Smooth muscle cell of the umbilical artery (primary cell): ENCODE data around the gene DQX1. TPM values are rescaled to one million over a fixed set of nuclear protein-coding genes. Genes with fewer than 3 reads are reported as not detected.

Source experiments
- total RNA-seq: library from RNA; depleted of rRNA; stranded (reverse); fragments of >200 nt; gene quantifications from 2 replicates; pipeline ENCODE4 v1.2.3, GENCODE V29; 2014

The DQX1 gene
- total RNA-seq: 0.32 TPM in 1 of 2 replicates, not detected in the other

GRCh38 chr2:74525717-74526648 is at the start of gene DQX1:
Gene DQX1, minus strand, starts transcription at chr2:74526231. Its CDS starts 502 bp downstream, at chr2:74525729.

GRCh38 chr2:74553892-74554819 is 28.1 kb upstream of the DQX1 start, which contains the start of the genes DOK1 and LOXL3:
Gene DOK1, plus strand, starts transcription at chr2:74554720. Its CDS starts 35 bp downstream, at chr2:74554755.
Gene LOXL3, minus strand, starts transcription at chr2:74553942. Its CDS starts 1,308 bp downstream, at chr2:74552634.

GRCh38 chr2:74529357-74530238 is 3.6 kb upstream of the DQX1 start, which contains the start of the genes AUP1 and HTRA2:
Gene AUP1, minus strand, starts transcription at chr2:74529706. Its CDS starts 77 bp downstream, at chr2:74529629.
Gene HTRA2, plus strand, starts transcription at chr2:74529933. Its CDS starts 74 bp downstream, at chr2:74530007.

GRCh38 chr2:74514368-74515270 is 11.4 kb downstream of the DQX1 start, which contains the start of gene TLX2:
Gene TLX2, plus strand, starts transcription at chr2:74514450. Its CDS starts 357 bp downstream, at chr2:74514807.

GRCh38 chr2:74507145-74507925 is 18.7 kb downstream of the DQX1 start, which contains the start of gene PCGF1:
Gene PCGF1, minus strand, starts transcription at chr2:74507695. Its CDS starts 27 bp downstream, at chr2:74507668.

GRCh38 chr2:74499267-74499939 is 26.6 kb downstream of the DQX1 start, which contains the start of gene LBX2:
Gene LBX2, minus strand, starts transcription at chr2:74499603. Its CDS starts 66 bp downstream, at chr2:74499537.

GRCh38 chr2:74482801-74483674 is 43.0 kb downstream of the DQX1 start, which contains the start of the genes CCDC142 and TTC31:
Gene CCDC142, minus strand, starts transcription at chr2:74482998. Its CDS starts 161 bp downstream, at chr2:74482837.
Gene TTC31, plus strand, starts transcription at chr2:74483081. Its CDS starts 15 bp downstream, at chr2:74483096.

GRCh38 chr2:74472086-74472944 is 53.7 kb downstream of the DQX1 start, which contains the start of gene MRPL53:
Gene MRPL53, minus strand, starts transcription at chr2:74472680. Its CDS starts 20 bp downstream, at chr2:74472660.

Other genes starting within 250 kb of the DQX1 start
- gene SLC4A5, start 182.8 kb downstream of the DQX1 start, total RNA-seq: 0.83 TPM in 1 of 2 replicates, not detected in the other
- gene DCTN1, start 145.9 kb downstream of the DQX1 start, total RNA-seq: 153 and 193 TPM in 2 replicates
- 0.30 and 0.78 TPM in 2 replicates for gene C2orf81, start 104.6 kb downstream of the DQX1 start, total RNA-seq
- gene WDR54, start 104.5 kb downstream of the DQX1 start, total RNA-seq: 31.8 and 48.3 TPM in 2 replicates
- gene RTKN, start 84.3 kb downstream of the DQX1 start, total RNA-seq: 14.6 and 17.6 TPM in 2 replicates
- 10.4 and 20.2 TPM in 2 replicates for gene INO80B, start 71.1 kb downstream of the DQX1 start, total RNA-seq
- 34.3 and 62.7 TPM in 2 replicates for gene WBP1, start 67.8 kb downstream of the DQX1 start, total RNA-seq
- 96.2 and 110 TPM in 2 replicates for gene MOGS, start 60.8 kb downstream of the DQX1 start, total RNA-seq
- gene MRPL53, start 53.6 kb downstream of the DQX1 start, total RNA-seq: 16.4 and 25.2 TPM in 2 replicates
- gene CCDC142, start 43.2 kb downstream of the DQX1 start, total RNA-seq: 23.2 and 25.2 TPM in 2 replicates
- gene TTC31, start 43.1 kb downstream of the DQX1 start, total RNA-seq: 12.8 and 13.9 TPM in 2 replicates
- 1.3 and 1.8 TPM in 2 replicates for gene LBX2, start 26.6 kb downstream of the DQX1 start, total RNA-seq
- gene PCGF1, start 18.5 kb downstream of the DQX1 start, total RNA-seq: 18.2 and 28.2 TPM in 2 replicates
- gene TLX2, start 11.8 kb downstream of the DQX1 start, total RNA-seq: not detected in 2 replicates
- 53.9 and 72.8 TPM in 2 replicates for gene AUP1, start 3.5 kb upstream of the DQX1 start, total RNA-seq
- 29.3 and 36.5 TPM in 2 replicates for gene HTRA2, start 3.7 kb upstream of the DQX1 start, total RNA-seq
- 87.4 and 203 TPM in 2 replicates for gene LOXL3, start 27.7 kb upstream of the DQX1 start, total RNA-seq
- 28.6 and 32.1 TPM in 2 replicates for gene DOK1, start 28.5 kb upstream of the DQX1 start, total RNA-seq
- gene M1AP, start 122.1 kb upstream of the DQX1 start, total RNA-seq: under 0.01 and 0.05 TPM in 2 replicates
- gene SEMA4F, start 128.0 kb upstream of the DQX1 start, total RNA-seq: 6.8 and 13.7 TPM in 2 replicates